H1 (cell line): ENCODE results near the gene CYP2W1. TPM values are rescaled to one million over a fixed set of nuclear protein-coding genes. Genes with fewer than 3 reads are reported as not detected.
A peak's percentile ranks its signal among the peaks of the same experiment; 100 is the strongest.
"Not testable (repeated sequence)": the region's sequence is repeated elsewhere in the genome, so short reads cannot be mapped to it uniquely, and the experiment has no call there.

Source experiments
- CTCF ChIA-PET: fragments of 300-600 bp; sonication (Branson Sonifier 250); formaldehyde crosslinking; loops from one replicate; lab custom pipeline; 2021; ENCODE audit not compliant: partially characterized antibody; lab: Charles Lee
- POLR2A ChIA-PET: fragments of 300-600 bp; sonication (Branson Sonifier 250); formaldehyde crosslinking; loops from one replicate; lab custom pipeline; 2021; ENCODE audit warnings: inconsistent platforms; ENCODE audit not compliant: partially characterized antibody; lab: Charles Lee
- DNase-seq, 2 experiments: peaks; one replicate each; pipeline versions ENCODE4 v3.0.0 to v3.0.0-alpha.2; 2010 to 2022; ENCODE audit warnings: low spot score in 2 of 2, low read depth in 1 of 2, mixed read lengths in 1 of 2
- FAIRE-seq: peaks from 2 replicates; lab custom pipeline; 2011; peaks lifted over from hg19 to GRCh38; lab: Jason Lieb, UNC
- H2AFZ ChIP-seq: 2 replicates; pipeline ENCODE4 v1.8.1; 2012; ENCODE audit warnings: low read length, inconsistent platforms
- H2AK5ac ChIP-seq: 2 replicates; pipeline ENCODE4 v1.6.1; 2013; ENCODE audit warnings: low read depth, low read length
- H2BK120ac ChIP-seq: replicated peaks from 2 replicates; pipeline ENCODE3; 2013; ENCODE audit warnings: low read depth, low read length, inconsistent platforms
- H2BK12ac ChIP-seq: 2 replicates; pipeline ENCODE4 v1.6.1; 2013; ENCODE audit warnings: low read depth, low read length
- H2BK15ac ChIP-seq: 2 replicates; pipeline ENCODE4 v1.6.1; 2013; ENCODE audit warnings: low read length
- H2BK20ac ChIP-seq: 2 replicates; pipeline ENCODE4 v1.6.1; 2013; ENCODE audit warnings: low read length
- H2BK5ac ChIP-seq: 2 replicates; pipeline ENCODE4 v1.6.1; 2013; ENCODE audit warnings: low read depth, low read length
- H3K14ac ChIP-seq: 2 replicates; pipeline ENCODE4 v1.6.1; 2013; ENCODE audit warnings: inconsistent platforms; ENCODE audit not compliant: insufficient read length
- H3K18ac ChIP-seq: 2 replicates; pipeline ENCODE4 v1.6.1; 2013; ENCODE audit warnings: low read length; ENCODE audit errors: extremely low read depth
- H3K23ac ChIP-seq: 2 replicates; pipeline ENCODE4 v1.6.1; 2013; ENCODE audit warnings: inconsistent platforms; ENCODE audit not compliant: insufficient read length
- H3K23me2 ChIP-seq: 2 replicates; pipeline ENCODE4 v1.6.1; 2013; ENCODE audit warnings: low read depth, low read length
- H3K27ac ChIP-seq: 2 replicates; pipeline ENCODE4 v1.6.1; 2011; ENCODE audit warnings: low read depth, low read length, inconsistent platforms
- H3K27me3 ChIP-seq, 4 experiments: replicated peaks in 1 of 4; 1 replicate in 1 of 4; 2 replicates in 3 of 4; pipeline versions ENCODE4 v1.6.1 to v1.8.1; 2011 to 2013; ENCODE audit warnings: low read length in 3 of 4, mild to moderate bottlenecking in 3 of 4, inconsistent platforms in 2 of 4, mixed read lengths in 2 of 4, moderate library complexity in 1 of 4; ENCODE audit not compliant: control insufficient read depth in 3 of 4, insufficient read depth in 3 of 4; ENCODE audit errors: extremely low read depth in 1 of 4
- H3K36me3 ChIP-seq, 4 experiments: 2 replicates each; pipeline versions ENCODE4 v1.6.1 to v1.8.1; 2011 to 2013; ENCODE audit warnings: mild to moderate bottlenecking in 4 of 4, low read length in 3 of 4, moderate library complexity in 2 of 4, control low read depth in 1 of 4, inconsistent platforms in 1 of 4; ENCODE audit not compliant: insufficient read depth in 4 of 4, control insufficient read depth in 2 of 4
- H3K4ac ChIP-seq: replicated peaks from 2 replicates; pipeline ENCODE3; 2013; ENCODE audit warnings: low read length, low read depth, mixed read lengths, inconsistent platforms; ENCODE audit not compliant: insufficient read length
- H3K4me1 ChIP-seq, 4 experiments: replicated peaks in 1 of 4; 1 replicate in 1 of 4; 2 replicates in 3 of 4; pipeline versions ENCODE4 v1.6.1 to v1.8.1; 2011 to 2013; ENCODE audit warnings: low read length in 3 of 4, inconsistent platforms in 2 of 4, mixed read lengths in 1 of 4; ENCODE audit not compliant: insufficient read depth in 4 of 4, control insufficient read depth in 3 of 4
- H3K4me2 ChIP-seq, 2 experiments: 2 replicates each; pipeline versions ENCODE4 v1.6.1 to v1.8.1; 2011 to 2013; ENCODE audit warnings: low read depth in 2 of 2, low read length in 2 of 2, control low read depth in 1 of 2, inconsistent platforms in 1 of 2, mild to moderate bottlenecking in 1 of 2; ENCODE audit not compliant: insufficient read depth in 1 of 2
- H3K4me3 ChIP-seq, 4 experiments: fragments of 200-600, 300-600 bp in 1 of 4; sonication (generic), shearing (Covaris generic), sonication (Bioruptor Twin) in 1 of 4; 2 replicates each; pipeline versions ENCODE4 v1.5.1 to v1.8.1; 2011 to 2016; ENCODE audit warnings: low read length in 4 of 4, low read depth in 3 of 4, control low read depth in 2 of 4, inconsistent platforms in 2 of 4, mild to moderate bottlenecking in 2 of 4, mixed read lengths in 1 of 4, moderate library complexity in 1 of 4; ENCODE audit not compliant: insufficient read depth in 2 of 4; ENCODE audit errors: extremely low read depth in 1 of 4
- H3K56ac ChIP-seq: replicated peaks from 2 replicates; pipeline ENCODE3; 2013; ENCODE audit warnings: low read depth, mild to moderate bottlenecking, mixed read lengths, low read length, inconsistent platforms; ENCODE audit not compliant: insufficient read length
- H3K79me1 ChIP-seq: 2 replicates; pipeline ENCODE4 v1.6.1; 2013; ENCODE audit warnings: low read depth, low read length, control low read depth
- H3K79me2 ChIP-seq, 2 experiments: 2 replicates each; pipeline versions ENCODE4 v1.6.1 to v1.8.1; 2012 to 2013; ENCODE audit warnings: low read length in 2 of 2, mild to moderate bottlenecking in 2 of 2, inconsistent platforms in 1 of 2; ENCODE audit not compliant: insufficient read depth in 2 of 2, control insufficient read depth in 1 of 2
- H3K9ac ChIP-seq, 4 experiments: replicated peaks in 1 of 4; 1 replicate in 1 of 4; 2 replicates in 3 of 4; pipeline versions ENCODE4 v1.6.1 to v1.8.1; 2011 to 2013; ENCODE audit warnings: low read depth in 3 of 4, low read length in 3 of 4, control low read depth in 2 of 4, mild to moderate bottlenecking in 2 of 4, moderate library complexity in 2 of 4, inconsistent platforms in 1 of 4; ENCODE audit errors: extremely low read depth in 1 of 4
- H3K9me3 ChIP-seq, 2 experiments: 2 replicates each; pipeline versions ENCODE4 v1.6.1 to v1.8.1; 2012 to 2013; ENCODE audit warnings: mild to moderate bottlenecking in 2 of 2, moderate library complexity in 2 of 2, control low read depth in 1 of 2, inconsistent platforms in 1 of 2, low read depth in 1 of 2, low read length in 1 of 2, mixed read lengths in 1 of 2; ENCODE audit not compliant: insufficient read depth in 2 of 2
- H4K20me1 ChIP-seq, 2 experiments: replicated peaks in 1 of 2; 2 replicates each; pipeline versions ENCODE3 to v1.8.1; 2011 to 2013; ENCODE audit warnings: inconsistent platforms in 2 of 2, low read length in 2 of 2, mild to moderate bottlenecking in 1 of 2; ENCODE audit not compliant: insufficient read depth in 2 of 2, control insufficient read depth in 1 of 2
- H4K5ac ChIP-seq: 2 replicates; pipeline ENCODE4 v1.6.1; 2013; ENCODE audit warnings: low read length, low read depth, mixed read lengths, inconsistent platforms; ENCODE audit not compliant: insufficient read length
- H4K8ac ChIP-seq: 2 replicates; pipeline ENCODE4 v1.8.0; 2013; ENCODE audit warnings: mild to moderate bottlenecking, moderate library complexity, low read length, inconsistent platforms; ENCODE audit not compliant: insufficient read depth; ENCODE audit errors: extremely low read depth
- H4K91ac ChIP-seq: replicated peaks from 2 replicates; pipeline ENCODE3; 2013; ENCODE audit warnings: low read length, mixed read lengths, inconsistent platforms; ENCODE audit not compliant: insufficient read length
- BACH1 ChIP-seq: IDR thresholded peaks from 2 replicates; pipeline ENCODE4 v1.6.1; 2012; ENCODE audit warnings: low read length, improper control_type of control experiment
- WGBS, 2 experiments: shearing (Covaris generic) in 1 of 2; methylation state at CpG; one replicate each; pipeline versions ENCODE4 v1.1.6 to v1.1.7; 2013 to 2015; ENCODE audit warnings: low lambda C conversion rate in 2 of 2, mixed read lengths in 2 of 2, inconsistent platforms in 1 of 2, low coverage in 1 of 2, missing lambda C conversion rate in 1 of 2; ENCODE audit not compliant: insufficient replicate concordance in 2 of 2, insufficient coverage in 1 of 2, insufficient read length in 1 of 2; ENCODE audit errors: extremely low coverage in 1 of 2, missing lambda C conversion rate in 1 of 2; 5-methylcytosine and 5-hydroxymethylcytosine counted together
- polyA plus RNA-seq, 7 experiments: library from polyadenylated mRNA; depleted of rRNA in 3 of 7; stranded (reverse) in 5 of 7; unstranded in 2 of 7; fragments of >200 nt in 5 of 7; fragments of 200-250 nt in 2 of 7; gene quantifications; 1 replicate in 5 of 7; 2 replicates in 1 of 7; 4 replicates in 1 of 7; pipeline versions ENCODE4 v1.2.1 to v1.2.3, GENCODE V29; 2011 to 2013; ENCODE audit warnings: missing spikeins in 2 of 7, mixed read lengths in 2 of 7
- total RNA-seq: library from RNA; stranded (reverse); fragmentation: NEBNext Ultra II Directional; extraction: Animal tissue kit (Norgen Biotek cat#: 25700); gene quantifications from 2 replicates; pipeline ENCODE4 v1.2.1, GENCODE V29; 2021

CYP2W1 gene
- total and polyA plus RNA-seq, 2 of the 8 experiments (the other 6 are each of a cell fraction or from before 2014, with no cell fraction given): not detected

GRCh38 chr7:1002026-1002425 is 19.0 kb downstream of the CYP2W1 start:
- H3K27ac ChIP-seq, POLR2A ChIA-PET, H2BK15ac ChIP-seq, H4K20me1 ChIP-seq, H3K4ac ChIP-seq, H3K79me2 ChIP-seq, DNase-seq, H3K18ac ChIP-seq, H2BK120ac ChIP-seq, H3K14ac ChIP-seq, H3K27me3 ChIP-seq, H3K56ac ChIP-seq, H3K4me3 ChIP-seq, H4K8ac ChIP-seq, H2BK5ac ChIP-seq, H4K91ac ChIP-seq, H3K23ac ChIP-seq, H2AFZ ChIP-seq, H2BK20ac ChIP-seq, H2AK5ac ChIP-seq, H3K9ac ChIP-seq, H4K5ac ChIP-seq, FAIRE-seq, H3K9me3 ChIP-seq, H2BK12ac ChIP-seq, H3K23me2 ChIP-seq, H3K79me1 ChIP-seq, CTCF ChIA-PET, H3K4me1 ChIP-seq, H3K36me3 ChIP-seq, H3K4me2 ChIP-seq: not testable (repeated sequence)
- 100% methylated on average over 2 of the region's 4 CpGs; no CpG with 5 or more reads in 1 of the 2 experiments for WGBS, 2 experiments
- TF ChIP-seq BACH1: peak; percentile 39; the same call in 1 of the 2 replicates

GRCh38 chr7:1002445-1002844 is 19.5 kb downstream of the CYP2W1 start:
- H3K36me3 ChIP-seq, H2AFZ ChIP-seq, H3K9ac ChIP-seq, H3K56ac ChIP-seq, H4K5ac ChIP-seq, H4K20me1 ChIP-seq, H2BK5ac ChIP-seq, H3K79me1 ChIP-seq, POLR2A ChIA-PET, H3K18ac ChIP-seq, H3K4me2 ChIP-seq, H3K14ac ChIP-seq, H3K4me1 ChIP-seq, CTCF ChIA-PET, FAIRE-seq, H3K4me3 ChIP-seq, H3K4ac ChIP-seq, H3K23ac ChIP-seq, DNase-seq, H2BK20ac ChIP-seq, H2AK5ac ChIP-seq, H3K27me3 ChIP-seq, H2BK12ac ChIP-seq, H3K27ac ChIP-seq, H2BK15ac ChIP-seq, H2BK120ac ChIP-seq, H3K79me2 ChIP-seq, H4K91ac ChIP-seq, H3K9me3 ChIP-seq, H4K8ac ChIP-seq, H3K23me2 ChIP-seq: not testable (repeated sequence)
- no CpG with 5 or more reads among the region's 7 CpGs for WGBS, 2 experiments
